Measurements from ENCODE around the gene GFY.

The GFY gene

DNA sequence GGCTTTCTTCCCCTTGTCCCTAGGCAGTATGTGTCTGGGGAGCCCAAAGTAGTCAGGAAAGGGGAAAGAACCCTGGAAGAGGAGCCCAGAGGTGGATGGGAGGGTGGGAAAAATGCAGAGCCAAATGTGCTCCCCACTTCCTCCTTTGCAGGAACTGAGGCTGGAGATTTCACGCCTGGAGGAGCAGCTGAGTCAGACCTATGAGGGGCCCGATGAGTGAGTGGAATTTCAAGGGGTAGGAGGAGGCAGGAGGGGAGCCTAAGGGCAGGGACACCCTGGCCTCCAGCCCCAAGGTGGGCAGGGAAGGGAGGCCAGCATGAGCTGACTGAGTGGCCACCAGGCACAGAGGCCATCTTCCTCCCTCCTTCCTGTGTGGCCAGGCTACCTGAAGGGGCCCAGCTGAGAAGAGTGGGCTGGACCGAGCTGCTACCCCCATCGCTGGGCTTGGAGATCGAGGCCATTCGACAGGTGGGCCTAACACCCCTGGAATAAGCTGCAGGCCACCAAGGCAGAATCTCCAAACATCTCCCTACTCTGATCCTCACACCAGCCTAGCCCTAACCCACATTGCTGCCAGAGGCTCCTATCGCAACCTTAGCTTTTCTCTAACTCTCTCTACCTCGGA is 16.3 kb upstream of the GFY start:
- DNase-seq = no peak

GRCh38 chr19:49409441-49410029 is 15.7 kb upstream of the GFY start:
- DNase-seq = no peak

- DNase-seq = no peak
Measured at GRCh38 chr19:49411681-49412326, 13.4 kb upstream of the GFY start.

DNA sequence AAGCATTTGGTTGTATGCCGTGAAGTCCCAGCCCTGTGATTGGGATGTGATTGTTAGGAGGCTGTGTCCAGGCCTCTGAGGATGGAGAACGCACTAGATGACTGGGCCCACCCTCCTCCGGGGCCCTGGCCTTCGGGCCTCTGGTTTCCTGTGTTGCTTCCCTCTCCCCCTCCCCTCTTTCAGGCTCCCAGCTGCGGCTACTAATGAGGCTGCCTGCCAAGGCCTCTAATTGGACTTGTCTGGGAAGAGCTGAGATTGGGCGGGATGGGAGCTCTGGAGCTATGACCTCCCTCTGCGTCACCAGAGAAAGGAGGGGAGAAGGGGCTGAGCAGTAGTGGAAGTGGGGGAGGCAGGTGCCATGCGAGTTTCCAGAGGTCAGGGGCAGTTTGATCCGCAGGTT is 11.8 kb upstream of the GFY start:
- DNase-seq = no peak

- no peak for DNase-seq
Measured at GRCh38 chr19:49414256-49414655, 10.9 kb upstream of the GFY start.

- DNase-seq = no peak
Measured at GRCh38 chr19:49415102-49415809, 9.9 kb upstream of the GFY start.

GRCh38 chr19:49415810-49416200 is 9.4 kb upstream of the GFY start:
- DNase-seq = no peak

GRCh38 chr19:49417088-49417487 is 8.1 kb upstream of the GFY start:
- DNase-seq = no peak

DNA sequence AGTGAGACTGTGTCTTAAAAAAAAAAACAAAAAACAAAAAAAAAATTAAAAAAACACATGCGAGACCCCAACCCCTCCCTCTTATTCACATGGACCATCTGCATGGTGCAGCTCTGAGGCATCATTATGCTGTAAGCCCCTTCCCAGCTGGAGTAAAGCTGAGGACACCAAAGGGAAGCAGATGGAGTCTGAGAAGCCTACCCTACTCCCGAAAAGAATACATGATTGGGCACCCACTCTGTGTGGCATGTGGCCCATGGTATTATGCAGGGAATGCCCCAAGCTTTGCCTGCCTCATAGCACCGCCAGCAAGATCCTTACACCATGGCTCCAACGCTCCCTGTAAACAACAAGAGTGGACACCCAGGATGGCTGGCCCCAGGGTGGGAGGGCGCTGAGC is 6.7 kb upstream of the GFY start:
- DNase-seq = no peak

DNA sequence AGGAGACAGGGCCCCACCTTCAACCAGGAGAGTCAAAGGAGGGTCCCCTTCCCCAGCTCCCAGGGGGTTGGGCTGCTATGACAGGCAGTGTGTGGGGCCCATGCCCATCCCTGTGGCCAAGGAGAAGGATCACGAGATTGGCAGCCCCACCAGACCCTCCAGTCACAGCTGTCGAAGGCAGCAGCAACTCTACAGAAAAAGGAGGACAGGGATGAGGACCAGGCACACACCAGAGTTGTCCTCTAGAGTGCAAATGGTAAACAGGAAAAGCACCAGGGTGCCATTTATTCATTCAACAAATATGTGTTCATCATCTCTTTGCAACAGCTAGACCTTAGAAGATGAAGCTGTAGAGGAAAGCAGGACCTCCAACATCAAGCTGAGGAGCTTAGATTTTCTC is 6.0 kb upstream of the GFY start:
- DNase-seq = no peak

DNA sequence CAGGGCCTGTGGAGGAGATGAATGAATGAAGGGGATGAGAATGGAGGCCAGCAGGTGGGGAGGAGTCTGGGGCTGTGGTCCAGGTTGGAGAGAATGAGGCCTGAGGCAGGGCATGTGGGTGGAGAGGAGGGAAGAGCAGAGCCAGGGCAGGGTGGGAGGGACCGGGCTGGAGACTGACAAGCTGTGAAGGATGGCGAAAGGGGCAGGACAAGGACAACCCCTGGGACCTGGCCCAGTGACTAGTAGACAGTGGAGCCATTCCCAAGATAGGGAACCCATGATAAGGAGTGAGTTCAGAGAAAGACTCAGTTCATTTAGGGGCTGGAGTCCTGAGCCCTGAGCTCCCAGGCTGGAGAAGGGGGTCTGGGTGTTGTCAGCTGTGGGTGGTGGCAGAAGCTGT is 5.0 kb upstream of the GFY start:
- no peak for DNase-seq

DNA sequence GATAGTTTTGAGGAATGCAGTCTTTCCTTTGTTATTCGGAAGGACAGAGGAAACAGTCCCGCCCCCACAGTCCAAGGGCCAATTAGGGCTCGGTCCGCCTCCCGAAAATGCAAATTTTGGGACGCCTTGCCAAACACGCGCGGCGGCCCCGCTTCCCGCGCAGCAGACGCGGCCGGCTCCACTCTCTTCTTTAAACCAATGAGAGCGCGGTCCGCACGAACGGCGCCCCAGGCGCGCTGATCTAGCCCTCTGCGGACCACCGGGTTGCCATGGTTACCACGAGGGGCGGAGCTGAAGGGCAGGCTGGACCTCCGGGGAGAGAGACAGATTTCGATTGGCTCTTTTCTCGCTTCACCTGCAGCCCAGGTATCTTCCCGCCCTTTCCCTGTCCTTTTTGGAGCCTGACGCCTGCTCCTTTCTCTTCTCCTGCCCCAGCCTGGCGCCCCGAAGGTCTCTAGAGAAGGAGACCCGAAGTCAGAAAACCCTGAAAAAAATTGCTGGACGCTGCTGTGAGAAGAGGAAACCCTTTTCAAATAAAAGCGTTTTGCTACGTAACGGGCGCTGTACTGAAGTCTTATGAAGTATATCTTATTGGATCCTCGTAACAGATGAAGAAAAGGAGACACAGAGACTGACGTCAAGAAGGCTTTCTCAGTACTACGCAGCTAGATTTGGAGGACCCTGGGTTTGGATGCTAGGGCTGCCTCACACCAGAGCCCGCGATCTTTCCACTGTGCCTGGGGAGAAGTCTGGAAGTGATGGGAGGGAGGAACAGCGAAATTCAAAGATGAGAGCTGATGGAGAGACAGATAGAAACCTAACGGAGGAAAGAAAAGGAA is 3.9 kb upstream of the GFY start:
- no peak for DNase-seq

GRCh38 chr19:49421878-49422202 is 3.3 kb upstream of the GFY start:
- DNase-seq = no peak

DNA sequence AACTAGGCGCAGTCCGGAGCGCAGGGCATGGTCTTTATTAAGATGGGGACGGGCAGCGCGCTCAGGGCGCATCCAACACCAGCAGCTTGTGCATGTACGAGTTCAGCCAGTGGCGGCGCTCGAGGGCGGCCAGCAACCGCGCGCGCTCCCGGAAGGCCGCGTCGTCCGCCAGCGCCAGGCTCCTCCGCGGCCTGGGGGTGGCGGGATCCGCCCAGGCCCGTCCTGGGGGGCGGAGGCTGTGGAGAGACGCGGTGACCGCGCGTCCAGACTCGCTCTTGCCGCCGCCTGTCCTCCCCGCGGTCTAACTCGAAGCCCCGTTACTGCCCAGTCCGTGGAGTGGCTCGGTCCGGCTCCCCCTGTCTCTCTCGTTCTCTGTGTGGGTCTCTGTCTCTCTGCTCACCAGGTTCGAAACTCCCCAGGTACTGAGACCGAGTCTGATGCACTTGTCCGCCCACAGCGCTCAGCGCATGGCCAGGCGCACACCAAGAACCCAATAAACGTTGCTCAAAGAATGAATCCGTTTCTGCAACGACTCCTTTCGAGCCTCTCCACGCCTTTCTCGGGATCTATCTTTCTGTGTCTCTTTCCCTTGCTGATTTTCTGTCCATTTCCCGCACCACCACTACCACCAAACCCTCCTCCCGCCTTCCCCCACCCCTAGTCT is 2.6 kb upstream of the GFY start:
- DNase-seq = no peak

GRCh38 chr19:49423071-49423984 is 1.9 kb upstream of the GFY start, which contains the start of gene PTH2:
Gene PTH2, minus strand, starts transcription at chr19:49423441. Its CDS starts 102 bp downstream, at chr19:49423339.
- no peak for DNase-seq

DNA sequence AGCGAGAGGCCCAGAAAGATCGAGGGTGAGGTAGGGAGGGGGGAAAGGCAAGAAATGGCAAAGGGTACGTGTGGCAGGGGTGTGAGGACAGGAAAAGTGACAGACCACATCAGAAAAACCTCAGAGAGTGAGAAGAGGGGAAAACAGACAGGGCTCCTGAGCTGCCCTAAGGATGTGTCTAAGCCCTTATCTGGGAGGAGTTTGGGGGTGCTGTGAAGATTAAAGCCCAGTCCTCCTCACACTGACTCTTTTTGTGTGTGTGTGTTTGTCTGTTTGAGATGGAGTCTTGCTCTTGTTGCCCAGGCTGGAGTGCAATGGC is 1.2 kb upstream of the GFY start:
- DNase-seq = no peak

- no peak for DNase-seq
Measured at GRCh38 chr19:49425922-49426592, 869 bp downstream of the GFY start.

DNA sequence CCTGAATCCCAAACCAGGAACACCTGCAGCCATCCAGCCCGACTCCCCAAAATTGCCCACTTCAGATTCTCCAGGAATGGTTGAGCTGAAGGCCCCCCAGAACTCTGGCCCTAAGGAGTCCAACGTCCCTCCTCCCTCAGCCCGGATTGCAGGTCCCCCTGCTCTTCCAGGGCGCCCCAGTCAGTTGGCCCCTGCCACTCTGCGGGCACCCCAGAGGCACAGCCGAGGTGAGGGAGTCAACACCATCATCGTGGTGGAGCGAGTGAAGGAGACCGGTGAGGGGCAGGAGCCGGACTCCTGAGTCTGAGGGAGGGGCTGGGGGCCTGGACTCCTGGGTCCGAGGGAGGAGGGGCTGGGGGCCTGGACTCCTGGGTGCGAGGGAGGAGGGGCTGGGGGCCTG is 2.2 kb downstream of the GFY start:
- no peak for DNase-seq

- DNase-seq = no peak
Measured at GRCh38 chr19:49427855-49428546, 2.8 kb downstream of the GFY start.
